Lower leg skin (tissue), 3 donors: ENCODE results near the gene MX2.

Experiments used
- POLR2A ChIP-seq, 2 donors: fragments of 450-650 bp; IDR thresholded peaks; one replicate each; pipeline ENCODE4 v1.6.1; 2016 to 2017; ENCODE audit warnings: antibody characterized with exemption in 2 of 2, mild to moderate bottlenecking in 1 of 2, moderate library complexity in 1 of 2
- TF ChIP-seq, protein P1 (sequence below), 3 donors: fragments of 450-650 bp; IDR thresholded peaks; one replicate each; pipeline ENCODE4 v1.5.1; 2016; ENCODE audit warnings: antibody characterized with exemption in 3 of 3, mild to moderate bottlenecking in 3 of 3, moderate library complexity in 2 of 3

DNA sequence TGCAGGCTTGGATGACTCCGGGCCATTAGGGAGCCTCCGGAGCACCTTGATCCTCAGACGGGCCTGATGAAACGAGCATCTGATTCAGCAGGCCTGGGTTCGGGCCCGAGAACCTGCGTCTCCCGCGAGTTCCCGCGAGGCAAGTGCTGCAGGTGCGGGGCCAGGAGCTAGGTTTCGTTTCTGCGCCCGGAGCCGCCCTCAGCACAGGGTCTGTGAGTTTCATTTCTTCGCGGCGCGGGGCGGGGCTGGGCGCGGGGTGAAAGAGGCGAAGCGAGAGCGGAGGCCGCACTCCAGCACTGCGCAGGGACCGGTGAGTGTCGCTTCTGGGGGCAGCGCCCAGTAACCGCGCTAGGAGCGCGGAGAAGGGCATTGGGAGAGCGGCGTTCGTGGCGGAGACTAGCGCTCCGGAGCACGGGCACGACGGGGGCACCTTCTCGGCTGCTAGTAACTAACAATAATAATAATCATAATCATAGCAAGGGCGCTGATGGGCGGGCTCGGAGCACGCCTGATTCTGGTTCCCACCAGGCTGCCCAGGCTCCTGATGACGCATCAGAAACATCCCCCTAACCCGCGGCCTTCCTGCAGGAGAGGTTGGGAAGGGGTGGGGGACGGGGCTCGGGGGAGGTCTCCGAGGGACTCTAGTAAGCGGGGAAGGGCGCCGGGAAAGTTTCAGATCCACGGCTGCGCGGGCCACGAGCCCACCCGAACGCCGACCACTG, 64.3 kb downstream of the MX2 start, which contains the start of gene MX1:
- TF ChIP-seq POLR2A (IDR thresholded peaks at IDR 0.05), result no peak
- TF ChIP-seq, protein P1, sequence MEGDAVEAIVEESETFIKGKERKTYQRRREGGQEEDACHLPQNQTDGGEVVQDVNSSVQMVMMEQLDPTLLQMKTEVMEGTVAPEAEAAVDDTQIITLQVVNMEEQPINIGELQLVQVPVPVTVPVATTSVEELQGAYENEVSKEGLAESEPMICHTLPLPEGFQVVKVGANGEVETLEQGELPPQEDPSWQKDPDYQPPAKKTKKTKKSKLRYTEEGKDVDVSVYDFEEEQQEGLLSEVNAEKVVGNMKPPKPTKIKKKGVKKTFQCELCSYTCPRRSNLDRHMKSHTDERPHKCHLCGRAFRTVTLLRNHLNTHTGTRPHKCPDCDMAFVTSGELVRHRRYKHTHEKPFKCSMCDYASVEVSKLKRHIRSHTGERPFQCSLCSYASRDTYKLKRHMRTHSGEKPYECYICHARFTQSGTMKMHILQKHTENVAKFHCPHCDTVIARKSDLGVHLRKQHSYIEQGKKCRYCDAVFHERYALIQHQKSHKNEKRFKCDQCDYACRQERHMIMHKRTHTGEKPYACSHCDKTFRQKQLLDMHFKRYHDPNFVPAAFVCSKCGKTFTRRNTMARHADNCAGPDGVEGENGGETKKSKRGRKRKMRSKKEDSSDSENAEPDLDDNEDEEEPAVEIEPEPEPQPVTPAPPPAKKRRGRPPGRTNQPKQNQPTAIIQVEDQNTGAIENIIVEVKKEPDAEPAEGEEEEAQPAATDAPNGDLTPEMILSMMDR (IDR thresholded peaks at IDR 0.05), result no peak
